GM12891 (cell line): ENCODE data around the gene CABLES1.

ENCODE experiments used
- POLR2A ChIP-seq: IDR thresholded peaks from 2 replicates; pipeline ENCODE4 v1.6.1; 2011; ENCODE audit warnings: low read depth, low read length, control low read depth
- POLR2AphosphoS5 ChIP-seq: IDR thresholded peaks from 2 replicates; pipeline ENCODE4 v1.6.1; 2011; ENCODE audit warnings: low read depth, low read length, control low read depth
- POU2F2 ChIP-seq: IDR thresholded peaks from 2 replicates; pipeline ENCODE4 v1.6.1; 2011; ENCODE audit warnings: low read depth, mild to moderate bottlenecking, control low read depth, low read length, moderate library complexity
- SPI1 ChIP-seq: IDR thresholded peaks from 2 replicates; pipeline ENCODE4 v1.6.1; 2011; ENCODE audit warnings: low read depth, low read length, control low read depth
- TAF1 ChIP-seq: IDR thresholded peaks from 2 replicates; pipeline ENCODE4 v1.6.1; 2011; ENCODE audit warnings: low read depth, low read length, control low read depth

DNA sequence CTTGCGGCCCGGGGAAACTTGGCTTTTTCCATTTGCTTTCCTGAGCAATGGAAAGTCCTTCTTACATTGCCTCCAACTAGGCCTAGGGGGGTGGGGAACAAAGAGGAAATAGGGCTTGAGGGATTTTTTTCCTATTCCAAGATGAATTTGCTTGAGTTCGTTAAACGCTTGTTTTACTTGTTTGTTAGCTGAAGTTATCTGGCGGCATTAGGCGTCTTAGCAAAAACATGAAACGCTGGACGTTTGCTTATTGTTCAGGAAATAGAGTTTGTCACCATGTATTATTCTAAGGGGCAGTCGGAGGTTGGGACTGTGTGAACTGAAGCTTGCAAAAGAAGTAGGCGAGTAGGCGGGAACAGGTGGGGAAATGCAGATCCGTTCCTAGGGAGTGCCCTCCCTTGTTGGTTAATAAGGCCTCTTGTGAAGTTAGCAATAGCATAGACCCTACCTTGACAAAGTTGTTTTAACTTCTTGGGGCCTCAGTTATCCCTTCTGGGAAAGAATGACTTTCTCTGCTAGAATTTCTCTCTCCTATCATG lies 1.9 kb downstream of the CABLES1 start:
- no peak for TF ChIP-seq TAF1
- TF ChIP-seq POLR2A = no peak
- TF ChIP-seq SPI1 = no peak
- TF ChIP-seq POLR2AphosphoS5 = no peak
- no peak for TF ChIP-seq POU2F2
